HG02840 (cell line): ENCODE results near the gene GCLC.

Experiments
- ATAC-seq: cut with Tn5 transposase; IDR thresholded peaks from one replicate; pipeline ENCODE4 v1.9.1; 2021; ENCODE audit warnings: mild to moderate bottlenecking, moderate library complexity, moderate number of reproducible peaks; ENCODE audit not compliant: unreplicated experiment, low FRiP score

The GCLC gene

GRCh38 chr6:53527249-53527765 lies 17.6 kb downstream of the GCLC start:
- ATAC-seq = no peak

- no peak for ATAC-seq
Measured at GRCh38 chr6:53526000-53526399, 18.9 kb downstream of the GCLC start.

GRCh38 chr6:53524455-53524815 lies 20.5 kb downstream of the GCLC start:
- no peak for ATAC-seq

GRCh38 chr6:53523511-53524454 lies 21.1 kb downstream of the GCLC start:
- no peak for ATAC-seq

- no peak for ATAC-seq
Measured at GRCh38 chr6:53520320-53520928, 24.5 kb downstream of the GCLC start.

- ATAC-seq = no peak
Measured at GRCh38 chr6:53518862-53519261, 26.0 kb downstream of the GCLC start.

GRCh38 chr6:53517021-53517420 lies 27.9 kb downstream of the GCLC start:
- no peak for ATAC-seq

GRCh38 chr6:53514677-53515076 lies 30.2 kb downstream of the GCLC start:
- no peak for ATAC-seq

- ATAC-seq = no peak
Measured at GRCh38 chr6:53513519-53513966, 31.4 kb downstream of the GCLC start.

GRCh38 chr6:53513056-53513455 lies 31.8 kb downstream of the GCLC start:
- no peak for ATAC-seq

GRCh38 chr6:53512626-53513025 lies 32.3 kb downstream of the GCLC start:
- ATAC-seq = no peak

- no peak for ATAC-seq
Measured at GRCh38 chr6:53510746-53511145, 34.2 kb downstream of the GCLC start.

GRCh38 chr6:53506872-53507271 lies 38.0 kb downstream of the GCLC start:
- no peak for ATAC-seq

- no peak for ATAC-seq
Measured at GRCh38 chr6:53504512-53504911, 40.4 kb downstream of the GCLC start.

GRCh38 chr6:53503060-53503459 lies 41.8 kb downstream of the GCLC start:
- ATAC-seq = no peak

- ATAC-seq = no peak
Measured at GRCh38 chr6:53501432-53501831, 43.5 kb downstream of the GCLC start.

GRCh38 chr6:53500095-53500494 lies 44.8 kb downstream of the GCLC start:
- no peak for ATAC-seq

- no peak for ATAC-seq
Measured at GRCh38 chr6:53499094-53499493, 45.8 kb downstream of the GCLC start.

- ATAC-seq = no peak
Measured at GRCh38 chr6:53498649-53499048, 46.3 kb downstream of the GCLC start.

- ATAC-seq = no peak
Measured at GRCh38 chr6:53497905-53498304, 47.0 kb downstream of the GCLC start.

GRCh38 chr6:53496797-53497375 lies 48.0 kb downstream of the GCLC start:
- ATAC-seq = no peak
